GM19395 (cell line): Measurements from ENCODE around the gene HTR3B.
"Not testable (repeated sequence)": the region's sequence is repeated elsewhere in the genome, so short reads cannot be mapped to it uniquely, and the experiment has no call there.

Experiments used
- ATAC-seq: cut with Tn5 transposase; IDR thresholded peaks from one replicate; pipeline ENCODE4 v1.9.1; 2021; ENCODE audit warnings: mild to moderate bottlenecking, moderate library complexity; ENCODE audit not compliant: unreplicated experiment

Gene HTR3B

GRCh38 chr11:113937918-113938317 is 33.3 kb downstream of the HTR3B start:
- ATAC-seq = no peak

GRCh38 chr11:113942256-113942655 is 37.7 kb downstream of the HTR3B start:
- ATAC-seq = no peak

- ATAC-seq = not testable (repeated sequence)
These were observed 41.6 kb downstream of the HTR3B start for GRCh38 chr11:113946162-113946561.

- ATAC-seq = no peak
These were observed 43.4 kb downstream of the HTR3B start for GRCh38 chr11:113947994-113948393.

DNA sequence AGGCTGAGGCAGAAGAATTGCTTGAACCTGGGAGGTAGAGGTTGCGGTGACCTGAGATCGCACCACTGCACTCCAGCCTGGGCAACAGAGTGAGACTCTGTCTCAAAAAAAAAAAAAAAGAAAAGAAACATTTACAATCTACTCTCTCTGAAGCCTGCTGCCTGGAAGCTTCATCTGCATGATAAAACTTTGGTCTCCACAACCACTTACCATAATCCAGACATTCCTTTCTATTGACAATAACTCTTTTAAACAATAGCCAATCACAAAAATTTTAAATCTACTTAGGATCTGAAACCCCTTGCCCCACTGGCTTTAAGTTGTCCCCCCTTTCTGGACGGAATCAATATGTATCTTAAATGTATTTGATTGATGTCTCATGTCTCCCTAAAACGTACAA is 45.3 kb downstream of the HTR3B start:
- no peak for ATAC-seq

DNA sequence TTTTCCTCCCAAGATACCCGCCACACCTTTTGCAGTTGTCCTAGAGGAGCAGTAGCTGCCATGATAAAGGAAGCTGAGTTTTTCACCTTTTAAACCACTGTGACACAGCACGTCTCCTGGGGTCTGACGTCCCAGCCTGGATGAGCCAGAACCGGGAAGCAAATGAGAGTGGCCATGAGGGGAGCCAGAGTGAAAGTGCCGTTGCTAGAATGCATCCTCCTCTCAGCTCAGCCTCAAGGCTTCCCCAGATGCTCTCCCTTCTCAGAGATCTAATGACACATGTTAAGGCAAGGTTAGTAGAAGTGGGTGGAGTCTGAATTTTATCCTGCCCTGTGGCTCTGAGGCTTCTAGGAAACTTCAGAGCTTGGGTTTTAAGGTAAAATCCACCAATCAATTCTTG is 46.9 kb downstream of the HTR3B start:
- ATAC-seq = no peak

DNA sequence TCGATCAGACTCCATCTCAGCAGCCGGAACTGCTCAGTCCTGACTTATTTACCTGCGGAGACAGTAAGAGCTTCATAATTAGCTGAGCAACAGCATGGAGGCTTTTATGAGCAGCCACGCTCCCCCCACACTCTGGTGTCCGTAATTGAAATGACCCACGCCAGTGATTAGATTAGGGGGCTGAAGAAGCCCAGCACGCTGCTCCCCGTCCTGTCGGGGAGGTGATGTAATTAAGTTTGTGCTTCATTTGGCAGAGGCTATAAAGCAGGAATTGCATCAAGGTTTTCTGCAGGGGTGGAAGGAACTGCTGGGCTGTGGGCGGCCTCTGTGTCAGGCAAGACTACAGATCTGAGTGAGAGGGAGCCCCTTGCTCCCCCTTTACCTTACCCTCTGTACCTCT is 47.5 kb downstream of the HTR3B start:
- ATAC-seq = no peak

GRCh38 chr11:113952588-113952987 is 48.0 kb downstream of the HTR3B start:
- no peak for ATAC-seq

- no peak for ATAC-seq
These were observed 49.6 kb downstream of the HTR3B start for GRCh38 chr11:113954235-113954634.

DNA sequence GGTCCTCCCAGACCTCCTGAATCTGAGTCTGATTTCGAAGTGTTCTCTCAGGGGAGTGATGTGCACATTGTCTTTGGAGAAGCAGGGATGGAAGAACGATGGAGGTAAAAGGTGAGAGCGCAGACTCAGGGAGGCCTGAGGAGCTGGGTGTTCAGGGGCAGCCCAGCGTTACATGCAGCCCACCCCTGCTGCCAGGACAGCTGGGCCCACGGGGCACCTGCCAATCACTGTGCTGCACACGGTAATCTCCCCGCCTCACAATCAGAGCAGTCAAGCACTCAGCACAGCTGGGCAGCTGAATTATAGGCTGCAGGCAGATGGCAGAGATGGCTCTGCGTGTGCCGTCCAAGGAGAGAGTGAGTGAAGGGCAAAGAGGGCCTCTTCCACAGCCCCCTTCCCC is 52.4 kb downstream of the HTR3B start:
- ATAC-seq = no peak

DNA sequence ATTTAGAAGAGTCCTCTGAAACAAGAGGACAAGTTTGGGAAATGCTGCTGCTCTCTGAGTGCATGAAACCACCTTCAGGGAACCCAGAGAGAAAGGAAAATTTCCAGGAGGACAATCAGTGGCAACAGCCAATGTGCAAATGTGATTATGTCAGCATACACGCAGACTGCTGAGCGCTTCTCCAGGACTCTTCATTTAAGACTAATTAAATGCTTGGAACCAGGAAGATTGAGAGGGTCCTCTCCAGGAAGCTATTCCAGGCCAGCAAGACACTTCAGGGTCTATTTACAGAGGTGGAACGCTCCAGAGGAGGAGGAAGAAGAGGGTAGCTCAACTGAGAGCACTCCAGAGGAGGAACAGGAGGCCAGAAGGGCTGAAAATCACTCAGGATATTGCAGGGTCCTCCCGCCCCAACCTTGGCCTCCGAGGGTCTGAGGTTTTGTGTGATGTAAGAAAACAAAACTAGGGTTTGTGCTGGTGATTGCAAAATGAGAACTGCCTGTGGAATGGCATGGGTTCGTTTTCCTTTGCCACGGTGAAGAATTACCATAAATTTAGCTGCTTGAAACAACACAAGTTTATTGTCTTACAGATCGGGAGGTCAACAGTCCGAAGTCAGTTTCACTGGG is 56.2 kb downstream of the HTR3B start:
- no peak for ATAC-seq

DNA sequence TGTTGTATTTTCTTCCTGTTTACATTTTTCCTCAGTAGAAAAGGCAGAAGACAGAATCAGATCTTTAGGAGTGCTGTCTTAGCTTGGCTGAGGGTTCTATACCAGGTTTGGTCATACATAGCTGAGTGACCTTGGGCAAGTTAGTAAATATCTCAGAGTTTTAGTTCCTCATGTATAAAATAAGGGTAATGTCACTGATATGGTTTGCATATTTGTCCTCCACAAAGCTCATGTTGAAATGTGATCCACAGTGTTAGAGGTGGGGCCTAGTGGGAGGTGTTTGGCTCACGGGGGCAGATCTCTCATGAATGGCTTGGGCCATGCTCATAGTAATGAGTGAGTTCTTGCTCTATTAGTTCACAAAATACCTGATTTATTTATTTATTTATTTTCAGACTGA is 62.8 kb downstream of the HTR3B start:
- ATAC-seq = no peak

- ATAC-seq = no peak
These were observed 67.1 kb downstream of the HTR3B start for GRCh38 chr11:113971506-113972195.

- no peak for ATAC-seq
These were observed 70.3 kb downstream of the HTR3B start, which contains the start of gene HTR3A for GRCh38 chr11:113974741-113975470. Gene HTR3A (plus strand): TSS chr11:113975108. CDS start chr11:113975326, 218 bp downstream.

DNA sequence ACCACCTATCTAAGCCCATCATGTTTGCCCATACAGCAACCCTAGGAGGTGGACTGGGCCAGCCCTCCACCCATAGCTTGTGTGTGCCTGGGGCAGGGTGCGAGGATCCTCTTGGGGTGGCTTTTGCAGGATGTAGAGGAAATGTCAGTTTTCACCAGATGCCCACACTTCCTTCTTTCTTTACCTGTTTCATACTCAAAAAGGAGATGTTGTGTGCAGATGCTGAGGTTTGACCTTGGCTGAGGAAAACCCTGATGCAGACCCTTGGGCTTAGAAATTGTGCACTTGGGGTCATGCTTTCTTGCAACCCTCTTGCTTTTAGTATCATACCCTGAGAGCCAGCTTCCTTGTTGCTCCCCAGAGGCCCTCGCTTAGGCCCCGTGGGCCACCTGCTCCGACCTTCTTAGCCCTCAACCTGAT is 72.5 kb downstream of the HTR3B start:
- no peak for ATAC-seq

DNA sequence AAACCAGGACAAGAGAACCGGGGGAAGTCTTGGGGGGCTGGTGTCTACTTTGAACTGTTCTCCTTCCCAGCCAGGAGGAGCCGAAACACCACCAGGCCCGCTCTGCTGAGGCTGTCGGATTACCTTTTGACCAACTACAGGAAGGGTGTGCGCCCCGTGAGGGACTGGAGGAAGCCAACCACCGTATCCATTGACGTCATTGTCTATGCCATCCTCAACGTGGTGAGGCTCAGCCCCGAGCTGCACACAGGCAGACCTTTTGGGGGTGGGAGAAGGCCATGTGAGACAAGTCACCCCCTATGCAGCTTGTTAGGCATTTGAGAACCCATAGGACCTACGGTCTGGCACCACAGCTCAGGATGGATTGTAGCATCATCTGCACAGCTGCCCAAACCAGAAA is 73.1 kb downstream of the HTR3B start:
- ATAC-seq = no peak

GRCh38 chr11:113979431-113979830 is 74.8 kb downstream of the HTR3B start:
- no peak for ATAC-seq

DNA sequence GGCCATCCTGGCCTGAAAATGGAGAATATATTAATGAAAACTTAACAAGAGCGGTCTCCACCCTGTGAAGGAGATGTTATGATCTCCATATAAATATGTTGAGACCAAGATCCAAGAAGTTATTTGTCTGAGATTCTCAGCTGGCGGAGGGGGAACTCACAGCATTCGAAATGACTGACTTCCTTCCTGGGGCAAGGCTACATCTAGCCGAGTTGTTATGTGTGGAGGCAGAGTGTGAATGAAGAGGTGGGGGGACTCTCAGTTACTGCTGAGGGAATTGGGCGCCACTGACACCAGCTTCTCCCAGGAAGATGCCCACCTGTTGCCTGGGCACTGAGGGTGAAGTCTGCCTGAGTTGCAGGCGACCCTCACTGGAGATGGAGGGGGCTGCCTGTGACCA is 76.2 kb downstream of the HTR3B start:
- ATAC-seq = no peak

- no peak for ATAC-seq
These were observed 77.7 kb downstream of the HTR3B start for GRCh38 chr11:113982306-113982705.

DNA sequence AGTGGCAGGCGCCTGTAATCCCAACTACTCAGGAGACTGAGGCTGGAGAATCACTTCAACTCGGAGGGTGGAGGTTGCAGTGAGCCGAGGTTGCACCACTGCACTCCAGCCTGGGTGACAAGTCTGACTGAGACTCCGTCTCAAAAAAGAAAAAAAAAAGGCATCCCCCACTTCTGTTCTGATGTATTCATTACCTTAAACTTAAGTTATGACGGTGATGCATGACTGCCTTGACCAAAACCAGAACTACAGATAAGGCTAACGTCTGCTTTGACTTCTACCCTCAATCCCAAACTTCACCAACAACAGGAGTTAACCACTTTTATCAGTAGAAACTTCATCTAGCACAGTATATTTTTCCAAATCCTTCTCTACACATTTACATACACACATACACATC is 80.2 kb downstream of the HTR3B start:
- ATAC-seq = no peak

DNA sequence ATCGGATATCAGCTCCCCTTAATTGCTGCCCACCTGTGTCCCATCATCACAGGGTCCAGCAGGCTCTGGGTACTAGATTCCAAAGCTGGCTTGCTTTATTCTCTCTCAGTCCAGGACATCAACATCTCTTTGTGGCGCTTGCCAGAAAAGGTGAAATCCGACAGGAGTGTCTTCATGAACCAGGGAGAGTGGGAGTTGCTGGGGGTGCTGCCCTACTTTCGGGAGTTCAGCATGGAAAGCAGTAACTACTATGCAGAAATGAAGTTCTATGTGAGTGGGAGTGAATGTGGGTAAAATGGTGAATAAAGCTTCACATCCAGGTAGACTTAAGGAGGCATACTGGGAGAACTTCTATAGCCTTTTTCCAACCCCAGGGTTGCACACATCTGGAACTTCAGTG is 81.3 kb downstream of the HTR3B start:
- no peak for ATAC-seq
